Nephron progenitor cell (in vitro differentiated cells): Measurements from ENCODE around the gene SYT3.
"Not testable (repeated sequence)": the region's sequence is repeated elsewhere in the genome, so short reads cannot be mapped to it uniquely, and the experiment has no call there.

Source experiments
- DNase-seq: peaks from one replicate; pipeline ENCODE4 v3.0.0; 2021
- H3K27ac Mint-ChIP-seq: 2 replicates; pipeline ENCODE4 v1.8.0; 2021; ENCODE audit warnings: mild to moderate bottlenecking, moderate library complexity, mixed read lengths
- H3K27me3 Mint-ChIP-seq: 2 replicates; pipeline ENCODE4 v1.8.0; 2021; ENCODE audit warnings: mild to moderate bottlenecking, low read depth, mixed read lengths; ENCODE audit not compliant: poor library complexity
- H3K36me3 Mint-ChIP-seq: 2 replicates; pipeline ENCODE4 v1.8.0; 2021; ENCODE audit warnings: low read depth, mixed read lengths
- H3K4me1 Mint-ChIP-seq: 2 replicates; pipeline ENCODE4 v1.8.0; 2021; ENCODE audit warnings: mixed read lengths
- H3K4me3 Mint-ChIP-seq: 2 replicates; pipeline ENCODE4 v1.8.0; 2021; ENCODE audit warnings: mild to moderate bottlenecking, moderate library complexity, mixed read lengths
- H3K9me3 Mint-ChIP-seq: 2 replicates; pipeline ENCODE4 v1.8.0; 2021; ENCODE audit warnings: mild to moderate bottlenecking, moderate library complexity, mixed read lengths
- CTCF ChIP-seq: fragments of 200-600 bp; sonication (generic); IDR thresholded peaks from 2 replicates; pipeline ENCODE4 v1.5.0; 2021; ENCODE audit warnings: antibody characterized with exemption

SYT3 gene

GRCh38 chr19:50624949-50625600 is 14.6 kb downstream of the SYT3 start:
- Mint-ChIP-seq H3K27ac (no peak overlapping the region), H3K9me3 (no peaks in the 10 kb centered on the region), H3K36me3 (no peaks in the 10 kb centered on the region), H3K4me3 (no peak overlapping the region), H3K27me3 (peaks cover 32% of the 10 kb centered on the region), H3K4me1 (peaks cover 6% of the 10 kb centered on the region)
- DNase-seq, result no peak
- no peak for TF ChIP-seq CTCF

- H3K9me3 Mint-ChIP-seq, H3K4me1 Mint-ChIP-seq, H3K4me3 Mint-ChIP-seq, H3K27ac Mint-ChIP-seq, DNase-seq, H3K36me3 Mint-ChIP-seq: not testable (repeated sequence)
- peaks cover 18% of the 10 kb centered on the region for H3K27me3 Mint-ChIP-seq
These were observed 19.2 kb downstream of the SYT3 start for GRCh38 chr19:50620394-50620906.

GRCh38 chr19:50619184-50619583 is 20.5 kb downstream of the SYT3 start:
- not testable (repeated sequence) for H3K4me1 Mint-ChIP-seq, H3K27ac Mint-ChIP-seq, H3K9me3 Mint-ChIP-seq, H3K4me3 Mint-ChIP-seq, DNase-seq, H3K36me3 Mint-ChIP-seq
- peaks cover 18% of the 10 kb centered on the region for H3K27me3 Mint-ChIP-seq

GRCh38 chr19:50618379-50618778 is 21.3 kb downstream of the SYT3 start:
- DNase-seq, H3K4me1 Mint-ChIP-seq, H3K4me3 Mint-ChIP-seq, H3K9me3 Mint-ChIP-seq, H3K27ac Mint-ChIP-seq, H3K36me3 Mint-ChIP-seq: not testable (repeated sequence)
- H3K27me3 Mint-ChIP-seq, result peaks cover 21% of the 10 kb centered on the region

- H3K27ac Mint-ChIP-seq, H3K9me3 Mint-ChIP-seq, H3K4me1 Mint-ChIP-seq, H3K4me3 Mint-ChIP-seq, DNase-seq, H3K36me3 Mint-ChIP-seq: not testable (repeated sequence)
- H3K27me3 Mint-ChIP-seq, result peaks cover 42% of the 10 kb centered on the region
These were observed 26.9 kb downstream of the SYT3 start for GRCh38 chr19:50612504-50613404.

GRCh38 chr19:50607874-50608785 is 31.6 kb downstream of the SYT3 start:
- H3K36me3 Mint-ChIP-seq, result no peaks in the 10 kb centered on the region
- H3K4me3 Mint-ChIP-seq, result peak overlapping the region; percentile 31
- peaks cover 10% of the 10 kb centered on the region for H3K4me1 Mint-ChIP-seq
- H3K27me3 Mint-ChIP-seq, result peaks cover 65% of the 10 kb centered on the region
- H3K9me3 Mint-ChIP-seq, result peaks cover 26% of the 10 kb centered on the region
- TF ChIP-seq CTCF, result peak; percentile 77
- DNase-seq, result peak; percentile 95
- H3K27ac Mint-ChIP-seq, result no peak overlapping the region

- no peak overlapping the region for H3K27ac Mint-ChIP-seq
- no peak overlapping the region for H3K4me3 Mint-ChIP-seq
- H3K36me3 Mint-ChIP-seq, result no peaks in the 10 kb centered on the region
- H3K27me3 Mint-ChIP-seq, result peaks cover 69% of the 10 kb centered on the region
- TF ChIP-seq CTCF, result no peak
- H3K4me1 Mint-ChIP-seq, result peaks cover 10% of the 10 kb centered on the region
- peaks cover 30% of the 10 kb centered on the region for H3K9me3 Mint-ChIP-seq
- no peak for DNase-seq
These were observed 32.3 kb downstream of the SYT3 start for GRCh38 chr19:50607388-50607787.
